ENCODE measurements around the gene GLIS1. TPM values are rescaled to one million over a fixed set of nuclear protein-coding genes. Genes with fewer than 3 reads are reported as not detected.

Gene GLIS1
- total RNA-seq, 1 experiment from 2014 or later = 0.14 TPM

- no peak for DNase-seq (ENCODE audit: low spot score)
These were observed 243.2 kb downstream of the GLIS1 start for GRCh38 chr1:53495633-53496345.

DNA sequence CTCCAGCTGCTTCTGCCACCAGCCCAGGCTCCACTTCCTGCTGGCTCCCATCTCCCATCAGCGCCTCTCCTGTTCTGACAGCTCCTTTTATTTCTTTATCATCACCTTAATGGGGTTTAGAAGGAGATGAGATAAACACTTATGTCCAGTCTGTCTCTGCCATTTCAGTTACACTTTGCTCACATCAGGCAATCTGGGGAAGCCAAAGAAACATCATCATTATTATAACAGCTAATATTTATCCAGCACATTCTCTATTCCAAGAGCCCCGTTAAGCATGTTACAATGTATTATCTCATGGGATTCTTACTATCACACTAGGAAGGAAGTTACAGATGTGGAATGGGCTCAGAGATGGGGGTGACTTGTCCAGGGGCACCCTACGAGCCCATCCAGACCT is 248.6 kb downstream of the GLIS1 start:
- DNase-seq (ENCODE audit: low spot score) = no peak

GRCh38 chr1:53486395-53487026 is 252.5 kb downstream of the GLIS1 start:
- DNase-seq (ENCODE audit: low spot score) = no peak

- peak; percentile 66 for DNase-seq (ENCODE audit: low spot score)
These were observed 253.2 kb downstream of the GLIS1 start for GRCh38 chr1:53485478-53486394.

DNA sequence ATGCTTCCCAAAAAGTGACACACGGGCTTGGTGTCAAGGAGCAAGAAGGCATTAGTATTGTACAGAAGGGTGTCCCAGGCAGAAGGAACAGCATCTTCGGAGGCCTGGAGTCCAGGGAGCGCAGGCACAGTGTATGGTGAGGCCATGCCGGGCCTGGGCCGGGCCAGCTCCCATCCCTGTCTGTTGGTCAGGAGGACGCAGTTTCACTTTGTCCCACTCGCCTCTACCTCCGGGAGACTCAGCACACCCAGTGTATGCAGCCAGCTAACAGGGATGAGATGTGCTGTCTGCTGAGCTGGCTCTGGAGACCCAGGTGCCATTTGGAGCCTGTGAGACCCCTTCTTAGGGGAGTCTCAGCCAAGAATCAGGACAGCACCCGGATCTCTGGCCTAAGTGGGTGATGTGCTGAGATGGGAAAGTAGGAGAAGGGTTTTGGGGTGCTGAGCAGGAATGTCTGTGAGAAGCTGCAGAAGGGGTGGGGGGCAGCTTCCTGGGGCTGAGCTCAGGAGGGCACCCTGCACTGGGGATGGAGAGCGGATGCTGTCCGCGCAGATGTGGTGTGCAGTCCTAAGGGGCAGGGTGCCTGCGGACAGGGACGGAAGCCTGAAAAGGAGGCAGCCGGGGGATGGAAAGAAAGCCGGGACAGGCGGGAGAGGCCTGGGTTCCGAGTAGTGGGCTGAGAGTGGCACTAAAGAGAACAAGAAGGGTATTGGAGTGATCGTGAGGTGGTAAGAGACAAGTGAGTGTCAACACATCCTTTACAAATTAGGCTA is 254.1 kb downstream of the GLIS1 start:
- DNase-seq (ENCODE audit: low spot score) = no peak

GRCh38 chr1:53483656-53484055 is 255.3 kb downstream of the GLIS1 start:
- no peak for DNase-seq (ENCODE audit: low spot score)

DNA sequence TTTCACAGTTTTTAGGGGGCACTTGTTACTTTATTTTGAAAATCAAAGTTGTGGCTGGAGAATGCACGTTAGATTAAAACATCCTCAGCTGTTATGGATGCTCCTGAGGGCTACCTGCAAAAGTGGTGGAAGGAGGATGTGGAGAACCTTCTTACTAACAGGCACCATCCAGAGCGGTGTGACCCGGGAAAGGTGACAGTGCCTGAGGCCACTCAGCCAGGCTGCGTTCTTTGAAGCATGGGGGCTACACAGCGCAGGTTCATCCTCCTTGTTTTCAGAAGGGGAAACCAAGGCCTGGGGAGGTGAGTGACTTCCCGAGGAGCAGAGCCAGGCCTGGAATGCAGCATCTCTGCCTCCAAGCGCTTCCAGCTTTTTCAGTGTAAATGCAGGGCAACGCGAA is 255.8 kb downstream of the GLIS1 start:
- DNase-seq (ENCODE audit: low spot score) = no peak

DNA sequence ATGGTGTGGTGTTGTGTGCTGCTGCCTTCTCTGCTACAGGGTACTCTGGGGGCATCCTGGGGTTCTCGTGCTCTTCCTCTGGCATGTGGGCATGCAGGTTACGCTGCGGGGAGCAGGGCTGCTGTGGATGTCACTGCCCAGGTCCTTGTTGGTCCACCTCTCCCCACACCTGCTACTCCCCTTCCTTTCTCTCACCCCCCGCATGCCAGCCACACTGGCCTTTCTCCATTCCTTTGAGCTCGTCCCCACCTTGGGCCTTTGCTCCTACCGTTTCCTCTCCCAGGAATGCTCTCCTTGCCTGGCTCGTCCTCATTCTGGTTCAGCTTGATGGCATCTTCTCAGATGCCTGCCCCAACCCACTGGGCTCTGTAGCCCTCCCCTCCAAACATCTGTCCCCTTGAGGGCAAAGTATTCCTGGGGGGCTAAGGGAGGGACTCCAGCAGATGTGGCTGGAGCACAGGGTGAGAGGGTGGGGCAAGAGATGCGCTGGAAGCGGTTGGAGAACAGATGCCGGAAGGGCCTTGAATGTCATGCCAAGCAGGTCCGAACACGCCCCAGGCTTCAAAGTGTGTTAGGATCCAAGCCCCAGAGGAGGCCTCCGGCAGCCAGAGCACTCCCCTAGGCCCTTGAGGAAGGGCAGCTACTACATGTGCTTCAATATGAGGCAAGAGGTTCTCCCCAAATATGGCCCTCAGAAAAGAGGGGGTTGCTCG is 256.4 kb downstream of the GLIS1 start:
- DNase-seq (ENCODE audit: low spot score) = no peak

DNA sequence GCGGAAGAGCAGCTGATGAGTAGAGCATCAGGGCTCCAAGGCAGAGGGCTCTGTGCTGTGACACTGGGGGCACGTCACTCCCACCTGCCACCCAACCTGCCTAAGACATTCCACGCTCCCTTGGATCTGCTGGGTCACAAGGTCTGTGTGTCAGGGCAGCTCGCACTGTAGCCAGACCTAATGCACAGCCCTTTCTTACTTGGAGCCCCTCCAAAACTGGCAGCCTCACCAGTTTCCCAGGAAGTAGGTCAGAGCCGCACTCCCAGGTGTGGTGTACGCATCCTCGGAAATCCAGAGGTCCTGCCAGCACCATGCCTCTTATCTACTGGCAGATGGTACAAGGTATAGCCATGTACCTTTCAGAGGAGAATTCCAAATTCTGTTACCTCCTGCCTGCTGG is 257.5 kb downstream of the GLIS1 start:
- no peak for DNase-seq (ENCODE audit: low spot score)

- no peak for DNase-seq (ENCODE audit: low spot score)
These were observed 258.3 kb downstream of the GLIS1 start for GRCh38 chr1:53480678-53481077.

GRCh38 chr1:53478502-53478818 is 260.5 kb downstream of the GLIS1 start:
- DNase-seq (ENCODE audit: low spot score) = no peak

- DNase-seq (ENCODE audit: low spot score) = no peak
These were observed 261.1 kb downstream of the GLIS1 start for GRCh38 chr1:53477651-53478501.

- DNase-seq (ENCODE audit: low spot score) = no peak
These were observed 262.4 kb downstream of the GLIS1 start for GRCh38 chr1:53476579-53476978.

DNA sequence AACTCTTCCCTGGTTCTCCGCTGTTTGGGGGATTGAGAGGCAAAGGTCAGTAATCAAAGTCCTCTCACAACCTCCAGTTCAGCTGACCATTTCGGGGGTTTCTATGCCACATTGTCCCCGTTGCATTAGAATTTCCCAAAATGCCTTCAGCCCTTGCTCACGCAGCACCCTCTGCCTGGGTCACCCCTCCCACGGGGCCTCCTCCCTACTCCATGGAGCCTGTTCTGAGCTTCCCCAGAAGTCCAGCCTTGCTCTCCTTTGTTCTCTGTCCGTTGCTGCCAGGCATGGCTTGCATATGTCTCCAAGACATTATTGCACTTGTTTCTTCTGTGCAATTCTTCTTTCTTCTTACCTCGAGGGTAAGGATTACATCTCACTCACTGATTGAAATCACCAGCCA is 263.3 kb downstream of the GLIS1 start:
- DNase-seq (ENCODE audit: low spot score) = no peak

DNA sequence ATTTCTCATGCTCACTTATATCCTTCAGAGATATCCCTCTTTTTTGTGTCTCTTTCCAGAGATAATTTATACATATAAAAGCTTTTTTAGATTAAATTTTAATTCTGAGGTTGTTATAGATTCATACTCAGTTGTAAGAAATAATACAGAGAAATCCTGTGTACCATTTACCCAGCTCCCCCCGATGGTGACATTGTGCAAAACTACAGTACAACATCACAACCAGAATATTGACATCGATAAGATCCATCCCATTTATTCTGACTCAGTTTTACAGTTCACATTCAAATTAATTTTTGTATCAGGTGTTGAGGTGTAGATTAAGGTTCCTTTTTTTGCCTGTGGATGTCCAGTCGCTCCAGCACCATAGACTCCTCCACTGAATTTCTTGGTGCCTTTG is 265.5 kb downstream of the GLIS1 start:
- no peak for DNase-seq (ENCODE audit: low spot score)

DNA sequence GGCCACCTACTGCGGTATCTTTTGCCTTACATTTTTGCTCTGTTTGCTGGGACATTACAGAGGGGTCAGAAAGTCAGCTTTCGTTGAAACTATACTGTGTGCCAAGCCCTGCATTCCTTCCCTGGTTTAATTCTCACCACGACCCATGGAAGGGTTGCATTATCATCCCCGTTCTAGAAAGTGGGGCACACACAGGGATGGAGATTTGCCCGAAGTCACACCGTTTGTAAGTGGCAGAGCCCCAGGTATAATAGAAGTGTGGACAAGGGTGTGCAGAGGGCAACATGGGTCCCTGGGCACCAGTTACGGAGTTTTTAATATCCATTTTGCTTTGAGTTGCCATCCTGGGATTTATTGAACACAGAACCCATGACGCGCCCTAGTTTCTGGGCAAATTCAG is 268.0 kb downstream of the GLIS1 start:
- no peak for DNase-seq (ENCODE audit: low spot score)

- DNase-seq (ENCODE audit: low spot score) = no peak
These were observed 268.4 kb downstream of the GLIS1 start for GRCh38 chr1:53470584-53470983.

- DNase-seq (ENCODE audit: low spot score) = no peak
These were observed 268.8 kb downstream of the GLIS1 start for GRCh38 chr1:53470155-53470554.

- DNase-seq (ENCODE audit: low spot score) = no peak
These were observed 269.6 kb downstream of the GLIS1 start for GRCh38 chr1:53469373-53469772.

DNA sequence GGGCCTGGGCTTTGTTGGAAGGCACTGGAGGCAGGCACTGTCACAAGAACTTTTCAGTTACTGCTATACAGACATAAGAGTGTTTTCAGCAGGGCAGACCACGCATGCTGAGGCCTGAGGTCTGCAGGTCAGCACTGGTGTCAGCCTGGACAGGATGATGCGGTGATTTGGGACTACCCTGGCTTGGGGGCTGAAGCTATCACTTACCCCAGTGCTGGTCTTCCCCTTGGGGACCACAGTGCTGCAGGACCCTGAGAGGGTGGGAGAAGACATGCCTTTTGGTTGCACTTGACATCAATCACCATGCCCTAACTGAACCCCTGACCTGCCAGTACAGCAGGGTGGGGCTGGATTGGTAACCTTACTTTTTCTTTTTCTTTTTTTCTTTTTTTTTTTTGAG is 270.6 kb downstream of the GLIS1 start:
- no peak for DNase-seq (ENCODE audit: low spot score)
